Measurements from ENCODE around the gene ZNF784.

Gene ZNF784

GRCh38 chr19:55643003-55643886 is 18.9 kb upstream of the ZNF784 start, which contains the start of gene ZNF581:
Gene ZNF581 (plus strand): TSS chr19:55643649. CDS start chr19:55644572, 923 bp downstream.
- DNase-seq, result no peak

- DNase-seq, result no peak
Measured at GRCh38 chr19:55642153-55643002, 18.0 kb upstream of the ZNF784 start.

GRCh38 chr19:55641426-55642152 is 17.2 kb upstream of the ZNF784 start:
- DNase-seq, result no peak

GRCh38 chr19:55640577-55641425 is 16.4 kb upstream of the ZNF784 start, which contains the start of gene ZNF580:
Gene ZNF580 (plus strand): TSS chr19:55641002. CDS start chr19:55642509, 1,507 bp downstream.
- DNase-seq, result no peak

- DNase-seq, result peak; percentile 70
Measured at GRCh38 chr19:55640043-55640576, 15.7 kb upstream of the ZNF784 start.

- no peak for DNase-seq
Measured at GRCh38 chr19:55638864-55639359, 14.5 kb upstream of the ZNF784 start.

GRCh38 chr19:55637534-55637933 is 13.2 kb upstream of the ZNF784 start:
- DNase-seq, result no peak

GRCh38 chr19:55636723-55637122 is 12.4 kb upstream of the ZNF784 start:
- no peak for DNase-seq

GRCh38 chr19:55635856-55636440 is 11.6 kb upstream of the ZNF784 start:
- no peak for DNase-seq

- no peak for DNase-seq
Measured at GRCh38 chr19:55635334-55635717, 11.0 kb upstream of the ZNF784 start.

GRCh38 chr19:55633861-55634260 is 9.5 kb upstream of the ZNF784 start:
- no peak for DNase-seq

GRCh38 chr19:55632463-55632834 is 8.1 kb upstream of the ZNF784 start:
- peak; percentile 86 for DNase-seq

GRCh38 chr19:55626350-55626749 is 2.0 kb upstream of the ZNF784 start:
- no peak for DNase-seq

- DNase-seq, result no peak
Measured at GRCh38 chr19:55625004-55625326, 599 bp upstream of the ZNF784 start.

GRCh38 chr19:55623561-55623960 is 805 bp downstream of the ZNF784 start:
- DNase-seq, result no peak

- no peak for DNase-seq
Measured at GRCh38 chr19:55623130-55623529, 1.2 kb downstream of the ZNF784 start.

- no peak for DNase-seq
Measured at GRCh38 chr19:55622242-55622969, 2.0 kb downstream of the ZNF784 start.

- DNase-seq, result no peak
Measured at GRCh38 chr19:55621673-55622231, 2.6 kb downstream of the ZNF784 start.

GRCh38 chr19:55621205-55621672 is 3.1 kb downstream of the ZNF784 start:
- no peak for DNase-seq

Data from NCI-H1048 (cell line).